ENCODE data around the gene PDIA4.
A peak's percentile ranks its signal among the peaks of the same experiment; 100 is the strongest.

The PDIA4 gene

DNA sequence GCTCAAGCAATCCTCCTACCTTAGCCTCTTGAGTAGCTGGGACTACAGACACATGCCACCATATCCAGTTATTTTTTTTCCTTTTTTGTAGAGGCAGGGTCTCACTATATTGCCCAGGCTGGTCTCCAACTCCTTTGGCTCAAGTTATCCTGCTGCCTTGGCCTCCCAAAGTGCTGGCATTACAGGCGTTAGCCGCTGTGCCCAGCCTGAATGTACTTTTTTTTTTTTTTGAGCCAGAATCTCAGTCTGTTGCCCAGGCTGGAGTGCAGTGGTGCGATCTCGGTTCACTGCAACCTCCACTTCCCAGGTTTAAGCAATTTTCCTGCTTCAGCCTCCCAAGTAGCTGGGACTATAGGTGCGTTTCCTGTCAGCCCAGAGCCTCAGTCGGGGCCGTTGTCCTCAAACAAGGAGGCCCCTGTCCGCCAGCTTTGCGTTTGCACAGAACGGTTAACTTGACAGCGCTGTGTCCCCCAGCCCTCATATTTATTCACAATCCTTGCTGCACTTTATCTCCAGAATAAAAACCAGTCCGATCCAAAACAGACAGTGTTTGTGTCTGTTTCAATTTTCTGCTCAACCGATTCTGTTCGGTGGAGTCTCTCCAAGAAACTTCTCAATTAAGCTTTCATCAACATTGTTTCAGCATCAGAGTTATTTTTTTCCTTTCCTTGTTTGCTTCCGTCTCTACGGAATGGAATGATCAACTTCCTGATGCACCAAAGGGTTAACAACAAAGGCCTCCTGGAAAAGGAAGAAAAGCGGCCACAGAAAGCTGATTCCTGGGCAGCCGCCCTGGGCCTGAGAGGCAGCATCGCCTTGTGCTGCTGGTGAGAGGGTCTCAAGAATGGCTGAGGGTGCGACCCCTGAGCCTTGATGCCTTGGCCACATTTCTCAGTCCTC lies 64.5 kb downstream of the PDIA4 start:
- no peak for DNase-seq

GRCh38 chr7:148962823-148963582 lies 65.3 kb downstream of the PDIA4 start:
- DNase-seq: peak; percentile 8

GRCh38 chr7:148962440-148962822 lies 65.9 kb downstream of the PDIA4 start:
- no peak for DNase-seq

GRCh38 chr7:148959726-148960125 lies 68.6 kb downstream of the PDIA4 start:
- no peak for DNase-seq

DNA sequence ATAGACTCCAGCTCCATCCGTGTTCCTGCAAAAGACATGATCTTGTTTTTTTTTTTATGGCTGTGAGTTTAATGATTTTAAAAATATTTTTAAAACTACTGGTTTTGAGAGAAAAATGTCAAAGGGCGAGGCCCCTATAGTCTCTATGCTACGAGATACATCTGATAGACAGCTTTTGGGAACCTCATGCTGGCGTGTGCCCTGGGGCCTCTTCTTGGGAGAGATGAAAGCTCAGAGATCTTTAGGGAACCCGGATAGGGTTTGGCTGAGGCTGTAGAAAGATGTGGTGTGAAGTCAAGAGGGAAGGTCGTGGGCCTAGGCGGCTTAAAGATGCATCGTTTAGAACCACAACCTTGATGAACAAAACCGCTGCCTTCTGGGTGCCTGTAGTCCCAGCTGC lies 70.2 kb downstream of the PDIA4 start:
- DNase-seq: no peak

GRCh38 chr7:148954766-148955165 lies 73.5 kb downstream of the PDIA4 start:
- DNase-seq: no peak

DNA sequence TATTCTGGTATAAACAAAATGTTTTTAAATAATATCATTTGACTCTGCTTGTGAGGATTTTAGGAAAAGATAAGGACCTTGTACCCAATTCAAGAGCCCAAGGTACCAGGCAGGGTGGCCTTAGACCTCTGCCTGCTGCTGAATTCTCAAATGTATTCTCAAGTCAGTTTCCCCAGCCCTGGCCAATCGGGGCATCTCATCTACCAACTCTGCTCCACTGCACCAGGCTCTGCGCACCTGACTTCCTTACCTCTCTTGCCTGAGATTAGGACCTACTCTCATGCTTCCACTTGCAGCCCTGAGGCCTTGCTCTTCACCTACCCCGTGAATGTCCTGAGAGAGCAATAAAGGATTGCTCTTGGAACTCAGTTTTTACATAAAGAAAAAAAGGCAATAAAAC lies 74.6 kb downstream of the PDIA4 start:
- DNase-seq: no peak

Measured in effector CD8-positive, alpha-beta T cell (primary cell).